Coronary artery (tissue), 2 donors: ENCODE results near the gene ZNF525.
"Not testable (repeated sequence)": the region's sequence is repeated elsewhere in the genome, so short reads cannot be mapped to it uniquely, and the experiment has no call there.

ENCODE experiments used
- DNase-seq: peaks from one replicate; pipeline ENCODE4 v3.0.0-alpha.2; 2017; ENCODE audit warnings: low spot score
- H3K27ac ChIP-seq, 2 donors: fragments of 200-600 bp; sonication (generic); one replicate each; pipeline ENCODE4 v1.5.1; 2016 to 2019
- H3K4me3 ChIP-seq: fragments of 200-600 bp; sonication (generic); 2 replicates; pipeline ENCODE4 v1.5.1; 2016; ENCODE audit warnings: mild to moderate bottlenecking, moderate library complexity
- TF ChIP-seq, protein P1 (sequence below): fragments of 200-600 bp; sonication (generic); IDR thresholded peaks from one replicate; pipeline ENCODE4 v1.5.1; 2019; ENCODE audit warnings: antibody characterized with exemption

The ZNF525 gene

DNA sequence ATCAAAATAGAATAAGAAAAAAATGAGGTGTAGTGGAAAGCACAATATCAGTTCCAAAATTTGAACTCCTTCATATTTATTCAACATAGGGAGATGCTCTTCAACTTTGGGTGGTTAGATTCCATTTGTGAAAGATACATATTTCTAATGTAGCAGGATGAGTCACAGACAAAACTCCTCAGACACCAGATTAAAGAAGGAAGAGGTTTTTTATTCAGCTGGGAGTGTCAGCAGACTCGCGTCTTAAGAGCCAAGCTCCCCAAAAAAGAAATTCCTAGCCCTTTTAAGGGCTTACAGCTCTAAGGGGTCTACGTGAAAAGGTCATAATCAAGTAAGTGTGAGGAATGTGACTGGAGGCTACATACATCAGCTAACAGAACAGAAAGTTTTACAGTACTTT lies 22.7 kb downstream of the ZNF525 start:
- no peak for DNase-seq
- H3K4me3 ChIP-seq = no peak overlapping the region
- TF ChIP-seq, protein P1, sequence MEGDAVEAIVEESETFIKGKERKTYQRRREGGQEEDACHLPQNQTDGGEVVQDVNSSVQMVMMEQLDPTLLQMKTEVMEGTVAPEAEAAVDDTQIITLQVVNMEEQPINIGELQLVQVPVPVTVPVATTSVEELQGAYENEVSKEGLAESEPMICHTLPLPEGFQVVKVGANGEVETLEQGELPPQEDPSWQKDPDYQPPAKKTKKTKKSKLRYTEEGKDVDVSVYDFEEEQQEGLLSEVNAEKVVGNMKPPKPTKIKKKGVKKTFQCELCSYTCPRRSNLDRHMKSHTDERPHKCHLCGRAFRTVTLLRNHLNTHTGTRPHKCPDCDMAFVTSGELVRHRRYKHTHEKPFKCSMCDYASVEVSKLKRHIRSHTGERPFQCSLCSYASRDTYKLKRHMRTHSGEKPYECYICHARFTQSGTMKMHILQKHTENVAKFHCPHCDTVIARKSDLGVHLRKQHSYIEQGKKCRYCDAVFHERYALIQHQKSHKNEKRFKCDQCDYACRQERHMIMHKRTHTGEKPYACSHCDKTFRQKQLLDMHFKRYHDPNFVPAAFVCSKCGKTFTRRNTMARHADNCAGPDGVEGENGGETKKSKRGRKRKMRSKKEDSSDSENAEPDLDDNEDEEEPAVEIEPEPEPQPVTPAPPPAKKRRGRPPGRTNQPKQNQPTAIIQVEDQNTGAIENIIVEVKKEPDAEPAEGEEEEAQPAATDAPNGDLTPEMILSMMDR = no peak
- no peak overlapping the region for H3K27ac ChIP-seq

DNA sequence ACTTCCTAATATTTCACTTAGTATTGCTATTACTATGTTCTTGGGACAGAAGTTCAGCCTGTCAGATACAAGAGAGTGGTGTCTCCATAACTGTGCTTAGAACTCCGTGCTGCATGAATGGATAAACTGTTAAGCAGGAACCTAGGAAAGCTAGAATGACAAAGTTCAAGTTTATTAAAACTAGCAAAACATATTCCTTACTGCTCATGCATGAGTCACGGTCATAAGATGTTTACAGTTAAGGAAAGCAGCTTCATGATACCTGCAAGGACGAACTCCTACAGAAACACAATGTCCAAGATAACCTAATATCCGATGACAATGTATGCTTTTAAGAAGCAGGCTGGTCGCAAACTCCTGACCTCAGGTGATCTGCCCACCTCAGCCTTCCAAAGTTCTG lies 23.4 kb downstream of the ZNF525 start:
- TF ChIP-seq, protein P1 = no peak
- Histone ChIP-seq H3K4me3 (no peak overlapping the region), H3K27ac (no peak overlapping the region)
- DNase-seq = no peak

DNA sequence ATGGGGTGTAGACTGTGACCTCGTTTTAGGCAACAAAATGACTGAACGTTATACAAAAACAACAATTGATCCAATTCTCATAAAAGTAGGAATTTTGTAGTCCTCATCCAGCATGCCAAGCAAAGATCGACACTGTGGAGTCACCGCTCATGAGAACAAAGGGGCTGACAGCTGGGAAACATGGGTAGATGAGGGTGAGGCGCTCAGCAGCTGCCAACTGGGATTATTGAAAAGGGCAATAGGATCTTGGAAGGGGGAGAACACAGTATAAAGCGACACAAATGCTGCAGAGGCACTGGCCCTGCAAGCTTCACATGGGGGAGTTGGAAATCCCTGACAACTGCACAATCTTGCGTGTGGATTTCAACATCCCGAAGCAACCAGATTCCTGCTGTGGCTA lies 24.1 kb downstream of the ZNF525 start:
- Histone ChIP-seq H3K27ac (no peak overlapping the region), H3K4me3 (no peak overlapping the region)
- no peak for DNase-seq
- TF ChIP-seq, protein P1 = no peak

DNA sequence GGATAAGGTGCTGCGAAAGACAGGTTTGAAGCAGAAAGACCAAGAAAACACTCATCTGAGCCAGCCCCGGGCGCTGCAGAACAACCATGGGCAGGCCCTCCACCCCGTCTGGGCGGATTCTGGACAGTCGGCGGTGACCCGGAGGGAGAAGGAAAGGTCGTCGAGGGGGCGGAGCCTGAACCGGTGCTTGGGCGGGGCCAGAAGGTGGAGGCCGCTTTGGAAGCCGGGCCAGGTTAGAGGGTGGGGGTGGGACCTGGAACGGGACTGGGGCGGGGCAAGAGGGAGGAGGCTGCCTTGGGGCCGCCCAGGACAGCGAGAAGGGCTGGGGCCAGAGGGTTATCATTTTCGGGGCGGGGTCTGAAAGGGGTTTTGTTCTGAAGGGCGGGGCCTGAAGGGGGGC lies 24.5 kb downstream of the ZNF525 start:
- DNase-seq = no peak
- no peak overlapping the region for H3K4me3 ChIP-seq
- TF ChIP-seq, protein P1 = no peak
- H3K27ac ChIP-seq = no peak overlapping the region

DNA sequence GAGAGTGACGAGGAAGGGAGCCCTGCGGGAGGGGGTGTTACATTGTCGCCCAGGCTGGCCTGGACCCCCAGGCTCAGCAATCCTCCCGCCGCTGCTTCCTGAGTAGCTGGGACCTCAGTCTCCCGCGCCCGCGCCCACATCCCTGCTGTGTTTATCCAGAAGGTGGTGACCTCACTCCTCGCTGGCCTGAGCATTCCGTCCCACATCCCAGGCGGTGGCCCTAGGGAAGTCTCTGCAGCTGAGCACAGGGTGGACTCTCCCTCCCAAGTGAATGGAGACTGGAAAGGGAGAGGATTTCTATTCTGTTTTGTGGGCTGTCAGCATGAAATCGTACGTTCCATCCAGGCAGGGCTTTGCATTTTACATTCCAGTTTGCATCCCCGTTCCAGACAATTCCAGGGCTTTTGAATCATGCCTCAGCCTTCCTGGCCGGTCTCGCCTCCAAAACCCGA lies 29.0 kb downstream of the ZNF525 start:
- TF ChIP-seq, protein P1 = no peak
- H3K27ac ChIP-seq = peak overlapping the region; percentile 78 to 86
- DNase-seq = peak; percentile 76
- H3K4me3 ChIP-seq = peak overlapping the region; percentile 69

DNA sequence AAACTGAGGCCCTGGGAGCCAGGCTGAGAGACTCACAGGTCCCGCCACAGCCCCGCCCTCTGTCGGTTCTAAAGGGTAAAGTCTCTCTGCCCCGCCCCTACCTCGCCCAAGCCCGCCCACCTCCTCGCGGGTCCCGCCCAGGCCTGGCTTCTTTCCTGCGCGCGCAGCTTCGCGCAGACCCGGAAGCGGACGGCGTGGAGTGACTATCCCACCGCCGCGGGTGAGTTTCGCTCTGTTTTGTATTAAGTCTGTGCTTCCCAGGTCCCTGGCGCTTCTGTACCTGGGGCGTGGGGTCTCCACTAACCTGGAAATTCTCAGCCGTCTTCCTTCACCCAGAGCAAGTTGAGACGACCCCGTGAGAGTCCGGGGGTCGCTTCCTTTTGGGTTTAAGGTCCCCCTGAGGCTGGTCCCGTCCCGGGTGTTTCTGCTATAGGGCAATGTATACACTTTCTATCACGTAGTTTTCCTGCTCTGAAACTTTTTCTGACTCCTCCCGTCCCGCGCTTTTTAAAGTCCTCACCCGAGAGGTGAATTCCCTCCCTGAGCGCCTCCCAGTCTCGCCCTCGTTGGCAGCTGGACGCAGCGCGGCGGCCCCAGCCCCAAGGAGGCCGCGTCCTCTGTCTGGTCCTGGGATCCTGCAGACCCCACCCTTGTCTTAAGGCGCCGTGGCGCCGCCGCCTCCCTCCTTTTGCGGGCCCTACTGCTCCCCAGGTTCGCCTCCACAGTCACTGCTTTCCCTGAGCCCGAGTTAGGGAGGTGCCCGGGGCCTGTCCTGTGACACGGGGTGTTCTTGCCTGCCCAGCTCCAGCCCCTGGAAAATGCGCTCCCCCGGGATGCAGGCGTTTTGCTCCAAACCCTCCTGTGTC lies 29.7 kb downstream of the ZNF525 start, which contains the start of gene ZNF765:
Gene ZNF765, plus strand, starts transcription at position 176 of the 866 bp plus-strand sequence. CDS start 2,867 bp downstream, outside the sequence.
- TF ChIP-seq, protein P1 = peak; percentile 58
- peak within 1 kb of the TSS; percentile 69 for H3K4me3 ChIP-seq
- peak; percentile 95 for DNase-seq
- peak within 1 kb of the TSS; percentile 78 to 86 for H3K27ac ChIP-seq

DNA sequence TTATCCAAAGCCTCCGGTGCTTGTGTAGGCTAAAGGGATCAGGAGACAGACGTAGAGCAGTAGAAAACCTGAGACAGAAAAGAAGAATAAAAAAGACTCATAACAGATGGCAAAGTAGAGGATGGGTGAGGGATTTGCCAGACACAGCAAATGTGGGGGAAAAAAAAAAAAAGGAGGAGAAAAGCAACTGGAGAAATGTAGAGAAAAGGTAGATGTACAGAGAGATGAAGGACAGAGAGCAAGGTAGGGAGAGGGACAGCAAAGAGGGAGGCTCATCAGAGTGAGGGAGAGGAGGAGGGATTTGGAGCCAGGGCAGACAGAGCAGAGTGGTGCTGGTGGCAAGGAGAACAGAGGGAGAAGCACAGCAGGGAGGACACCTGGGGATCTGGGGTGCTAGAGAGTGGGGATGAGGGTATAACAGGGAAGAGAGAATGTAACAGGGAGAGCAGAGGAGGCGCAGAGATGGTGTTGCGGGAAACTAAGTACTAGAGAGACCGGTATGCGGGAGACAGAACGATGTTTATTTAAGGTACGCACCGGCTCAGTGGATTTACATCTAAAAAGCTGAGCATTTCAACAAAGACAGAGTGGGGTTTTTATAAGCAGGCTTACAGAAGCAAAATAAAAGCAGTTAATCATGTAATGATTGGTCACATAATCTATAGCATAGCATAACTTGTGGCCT lies 30.5 kb downstream of the ZNF525 start:
- Histone ChIP-seq H3K27ac (peak overlapping the region; percentile 78 to 86), H3K4me3 (peak overlapping the region; percentile 69)
- not testable (repeated sequence) for DNase-seq
